GM23248 (cell line): ENCODE measurements around the gene CACNA1C. TPM values are rescaled to one million over a fixed set of nuclear protein-coding genes. Genes with fewer than 3 reads are reported as not detected.
A peak's percentile ranks its signal among the peaks of the same experiment; 100 is the strongest.

Experiments used
- DNase-seq: peaks from one replicate; pipeline ENCODE4 v3.0.0-alpha.2; 2015
- H2AFZ ChIP-seq: fragments of 200-600 bp; sonication (generic); 2 replicates; pipeline ENCODE4 v1.6.1; 2016; ENCODE audit warnings: antibody characterized with exemption
- H3F3A ChIP-seq: fragments of 200-600 bp; sonication (generic); 2 replicates; pipeline ENCODE4 v1.6.1; 2016; ENCODE audit warnings: mild to moderate bottlenecking, antibody characterized with exemption, mixed run types; ENCODE audit not compliant: insufficient read depth
- H3K27ac ChIP-seq: fragments of 200-600 bp; sonication (generic); 2 replicates; pipeline ENCODE4 v1.5.1; 2016; ENCODE audit warnings: mild to moderate bottlenecking
- H3K27me3 ChIP-seq: fragments of 200-600 bp; sonication (generic); replicated peaks from 2 replicates; pipeline ENCODE4 v1.6.1; 2016; ENCODE audit warnings: mild to moderate bottlenecking; ENCODE audit not compliant: insufficient read depth
- H3K36me3 ChIP-seq: fragments of 200-600 bp; sonication (generic); 2 replicates; pipeline ENCODE4 v1.6.1; 2016; ENCODE audit warnings: low read depth, mild to moderate bottlenecking
- H3K4me1 ChIP-seq: fragments of 200-600 bp; sonication (generic); 2 replicates; pipeline ENCODE4 v1.6.1; 2016; ENCODE audit warnings: mild to moderate bottlenecking; ENCODE audit not compliant: insufficient read depth
- H3K4me2 ChIP-seq: fragments of 200-600 bp; sonication (generic); one replicate; pipeline ENCODE4 v1.6.1; 2016; ENCODE audit warnings: mild to moderate bottlenecking; ENCODE audit not compliant: unreplicated experiment
- H3K4me3 ChIP-seq: fragments of 200-600 bp; sonication (generic); 2 replicates; pipeline ENCODE4 v1.5.1; 2016; ENCODE audit warnings: mild to moderate bottlenecking
- H3K79me2 ChIP-seq: fragments of 200-600 bp; sonication (generic); 2 replicates; pipeline ENCODE4 v1.6.1; 2016; ENCODE audit warnings: mild to moderate bottlenecking; ENCODE audit not compliant: insufficient read depth
- H3K9ac ChIP-seq: fragments of 200-600 bp; sonication (generic); 2 replicates; pipeline ENCODE4 v1.6.1; 2016; ENCODE audit warnings: mild to moderate bottlenecking
- H3K9me2 ChIP-seq: fragments of 200-600 bp; sonication (generic); 2 replicates; pipeline ENCODE4 v1.6.1; 2016; ENCODE audit warnings: mixed run types, mild to moderate bottlenecking, moderate library complexity; ENCODE audit not compliant: insufficient read depth
- H3K9me3 ChIP-seq: fragments of 200-600 bp; sonication (generic); one replicate; pipeline ENCODE4 v1.6.1; 2017; ENCODE audit warnings: low read depth
- H4K20me1 ChIP-seq: fragments of 200-600 bp; sonication (generic); 2 replicates; pipeline ENCODE4 v1.6.0; 2016; ENCODE audit not compliant: insufficient read depth
- EZH2 ChIP-seq: fragments of 200-600 bp; sonication (generic); IDR thresholded peaks from 2 replicates; pipeline ENCODE4 v1.6.1; 2018; ENCODE audit warnings: antibody characterized with exemption, mild to moderate bottlenecking; ENCODE audit not compliant: insufficient read depth, poor library complexity, severe bottlenecking
- EZH2phosphoT487 ChIP-seq: fragments of 200-600 bp; sonication (generic); IDR thresholded peaks from 2 replicates; pipeline ENCODE4 v1.6.1; 2018; ENCODE audit warnings: antibody characterized with exemption, moderate library complexity, mild to moderate bottlenecking, low read depth; ENCODE audit not compliant: insufficient read depth
- WGBS, 2 experiments: methylation state at CpG; one replicate each; pipeline ENCODE4 v1.1.6; 2015 to 2017; ENCODE audit warnings: low lambda C conversion rate in 2 of 2, low coverage in 1 of 2; ENCODE audit errors: missing lambda C conversion rate in 2 of 2; 5-methylcytosine and 5-hydroxymethylcytosine counted together
- in situ Hi-C: fragments of 300-500 bp; cut with MboI; formaldehyde crosslinking; loops from 2 replicates; pipeline ENCODE4 v1.15.0; 2020
- polyA plus RNA-seq: library from polyadenylated mRNA; unstranded; fragments of >200 nt; fragmentation: Nextera tagmentation; extraction: Ambion mirVana; gene quantifications from 2 replicates; pipeline ENCODE4 v1.2.1, GENCODE V29; 2016
- total RNA-seq: library from RNA; depleted of rRNA; stranded (reverse); fragments of >200 nt; shearing (Covaris generic); gene quantifications from 2 replicates; pipeline ENCODE4 v1.2.3, GENCODE V29; 2014

Gene CACNA1C
- total and polyA plus RNA-seq, 2 experiments from 2014 or later, result 4.9 to 11.5 TPM

DNA sequence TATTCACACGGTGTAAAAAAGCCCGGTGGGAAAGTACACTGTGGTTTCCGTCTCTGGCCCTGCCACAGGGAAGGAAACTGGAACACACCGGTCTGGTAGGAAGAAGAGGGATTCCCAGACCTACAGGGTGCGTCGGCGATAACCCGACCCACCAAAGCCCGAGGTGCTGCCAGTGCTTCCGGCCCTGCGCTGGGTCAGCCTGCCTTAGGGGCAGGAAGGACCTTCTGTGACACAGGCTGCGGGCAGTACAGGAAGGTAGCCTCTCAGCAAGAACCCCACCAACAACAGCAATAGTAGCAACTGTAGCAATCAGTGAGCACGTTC is 572.5 kb downstream of the CACNA1C start:
- Histone ChIP-seq H3K4me1 (no peaks in the 10 kb centered on the region), H3K4me3 (no peak overlapping the region), H3K36me3 (peaks cover 3% of the 10 kb centered on the region; the same call in 1 of the 2 replicates), H3F3A (no peaks in the 10 kb centered on the region), H4K20me1 (no peaks in the 10 kb centered on the region), H3K27ac (no peak overlapping the region), H3K4me2 (no peak overlapping the region), H3K79me2 (no peaks in the 10 kb centered on the region), H3K27me3 (no peaks in the 10 kb centered on the region), H3K9ac (no peak overlapping the region), H2AFZ (no peak overlapping the region), H3K9me2 (no peaks in the 10 kb centered on the region), H3K9me3 (no peaks in the 10 kb centered on the region)
- in situ Hi-C loops, result no loop called here
- 87 to 91% methylated on average over 13 of the region's 13 CpGs for WGBS, 2 experiments
- no peak for DNase-seq
- TF ChIP-seq EZH2 (no peak), EZH2phosphoT487 (no peak)

DNA sequence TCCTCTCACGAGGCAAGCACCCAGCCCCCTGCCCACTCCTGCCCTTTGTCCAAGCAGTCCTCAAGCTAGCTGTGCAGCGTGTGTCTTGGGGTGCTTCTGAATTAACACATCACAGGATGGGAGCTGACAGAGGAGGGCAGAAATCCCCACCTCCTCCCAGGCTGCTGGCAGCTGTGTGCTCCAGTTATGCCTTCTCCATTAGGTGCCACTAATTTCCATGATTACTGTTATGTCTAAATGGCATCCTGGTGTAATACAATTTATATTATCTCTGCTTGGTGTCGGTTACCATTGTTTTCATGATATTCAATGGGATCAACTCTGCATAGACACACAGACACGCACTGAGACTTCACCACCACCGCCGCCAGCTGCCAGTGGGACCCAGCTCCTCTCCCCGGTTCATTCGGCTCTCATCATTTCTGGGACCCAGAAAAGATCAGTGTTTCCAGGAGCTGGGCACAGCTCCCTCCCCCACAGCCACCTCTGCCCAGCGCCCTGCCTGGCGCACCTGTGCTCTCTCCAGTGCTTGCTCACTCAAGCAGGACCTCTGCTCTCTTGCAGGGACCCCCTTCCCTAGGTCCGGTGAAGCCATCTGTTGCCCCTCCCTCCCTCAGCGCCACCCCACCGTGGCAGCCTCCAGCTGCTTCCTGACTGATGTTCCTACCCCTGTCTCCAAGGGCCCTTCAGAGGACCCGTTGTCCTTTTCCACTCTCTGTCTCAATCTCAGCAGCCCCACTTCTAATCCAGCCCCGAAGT is 574.5 kb downstream of the CACNA1C start:
- H3K27me3 ChIP-seq, result no peaks in the 10 kb centered on the region
- no peaks in the 10 kb centered on the region for H3K9me2 ChIP-seq
- H3K4me3 ChIP-seq, result no peak overlapping the region
- H4K20me1 ChIP-seq, result no peaks in the 10 kb centered on the region
- TF ChIP-seq EZH2phosphoT487 (no peak), EZH2 (no peak)
- in situ Hi-C loops, result no loop called here
- H3K9ac ChIP-seq, result no peak overlapping the region
- no peaks in the 10 kb centered on the region for H3F3A ChIP-seq
- no peaks in the 10 kb centered on the region for H3K9me3 ChIP-seq
- WGBS, 2 experiments, result 93 to 97% methylated on average over 12 to 15 of the region's 15 CpGs
- no peak overlapping the region for H3K4me2 ChIP-seq
- no peaks in the 10 kb centered on the region for H3K4me1 ChIP-seq
- DNase-seq, result no peak
- H2AFZ ChIP-seq, result no peak overlapping the region
- no peaks in the 10 kb centered on the region; the same call in 1 of the 2 replicates for H3K36me3 ChIP-seq
- no peaks in the 10 kb centered on the region for H3K79me2 ChIP-seq
- H3K27ac ChIP-seq, result no peak overlapping the region

DNA sequence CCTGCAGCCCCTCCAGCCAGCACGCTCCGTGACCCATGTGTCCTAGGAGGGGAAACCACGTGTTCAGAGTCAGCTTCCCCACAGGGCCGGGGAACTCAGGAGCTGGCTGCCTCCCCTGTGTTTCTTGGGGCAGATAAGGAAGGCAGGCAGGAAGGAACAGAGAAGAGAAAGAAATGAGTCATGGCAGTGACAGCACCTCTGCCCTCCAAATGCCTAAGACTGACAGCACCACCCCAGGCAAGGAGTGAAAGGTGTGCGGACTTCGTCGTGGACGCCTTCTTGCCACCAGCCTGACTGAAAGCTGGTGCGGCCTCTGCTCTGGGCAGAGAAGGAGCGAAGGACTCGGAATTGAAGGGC is 575.0 kb downstream of the CACNA1C start:
- TF ChIP-seq EZH2, result no peak
- TF ChIP-seq EZH2phosphoT487, result no peak
- no peaks in the 10 kb centered on the region for H3K9me3 ChIP-seq
- 85 to 88% methylated on average over 11 of the region's 11 CpGs for WGBS, 2 experiments
- no peaks in the 10 kb centered on the region for H3K27me3 ChIP-seq
- no peak overlapping the region for H3K9ac ChIP-seq
- H3K4me3 ChIP-seq, result no peak overlapping the region
- in situ Hi-C loops, result no loop called here
- H3K79me2 ChIP-seq, result no peaks in the 10 kb centered on the region
- H4K20me1 ChIP-seq, result no peaks in the 10 kb centered on the region
- DNase-seq, result no peak
- no peak overlapping the region for H3K4me2 ChIP-seq
- no peaks in the 10 kb centered on the region for H3K9me2 ChIP-seq
- no peak overlapping the region for H3K27ac ChIP-seq
- no peak overlapping the region for H2AFZ ChIP-seq
- H3K36me3 ChIP-seq, result no peaks in the 10 kb centered on the region; the same call in 1 of the 2 replicates
- H3K4me1 ChIP-seq, result no peaks in the 10 kb centered on the region
- H3F3A ChIP-seq, result no peaks in the 10 kb centered on the region

DNA sequence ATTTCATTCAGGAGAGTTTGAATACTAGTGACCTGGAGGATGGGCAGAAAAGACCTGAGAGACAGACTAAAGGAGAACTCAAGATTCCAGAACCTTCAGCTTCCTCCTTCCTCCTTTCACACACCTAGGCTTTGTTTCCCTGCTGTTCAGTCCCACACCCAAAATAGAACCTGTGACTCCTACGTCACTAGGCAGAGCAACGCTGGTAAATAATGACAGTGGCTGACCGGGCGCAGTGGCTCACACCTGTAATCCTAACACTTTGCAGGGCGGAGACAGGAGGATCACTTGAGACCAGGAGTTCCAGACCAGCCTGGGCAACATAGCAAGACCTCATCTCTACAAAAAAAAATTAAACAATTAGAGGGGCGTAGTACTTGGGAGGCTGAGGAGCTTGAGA is 575.6 kb downstream of the CACNA1C start:
- 96% methylated on average over 6 of the region's 6 CpGs for WGBS, 2 experiments
- H3K4me1 ChIP-seq, result no peaks in the 10 kb centered on the region
- no peak overlapping the region for H2AFZ ChIP-seq
- no peak overlapping the region for H3K4me2 ChIP-seq
- no peaks in the 10 kb centered on the region for H3K9me2 ChIP-seq
- DNase-seq, result no peak
- H3K9me3 ChIP-seq, result no peaks in the 10 kb centered on the region
- TF ChIP-seq EZH2, result no peak
- no peak for TF ChIP-seq EZH2phosphoT487
- H3K27ac ChIP-seq, result no peak overlapping the region
- no peaks in the 10 kb centered on the region; the same call in 1 of the 2 replicates for H3K36me3 ChIP-seq
- in situ Hi-C loops, result no loop called here
- H3K27me3 ChIP-seq, result no peaks in the 10 kb centered on the region
- H3K4me3 ChIP-seq, result no peak overlapping the region
- H4K20me1 ChIP-seq, result no peaks in the 10 kb centered on the region
- no peaks in the 10 kb centered on the region for H3F3A ChIP-seq
- H3K79me2 ChIP-seq, result no peaks in the 10 kb centered on the region
- no peak overlapping the region for H3K9ac ChIP-seq

DNA sequence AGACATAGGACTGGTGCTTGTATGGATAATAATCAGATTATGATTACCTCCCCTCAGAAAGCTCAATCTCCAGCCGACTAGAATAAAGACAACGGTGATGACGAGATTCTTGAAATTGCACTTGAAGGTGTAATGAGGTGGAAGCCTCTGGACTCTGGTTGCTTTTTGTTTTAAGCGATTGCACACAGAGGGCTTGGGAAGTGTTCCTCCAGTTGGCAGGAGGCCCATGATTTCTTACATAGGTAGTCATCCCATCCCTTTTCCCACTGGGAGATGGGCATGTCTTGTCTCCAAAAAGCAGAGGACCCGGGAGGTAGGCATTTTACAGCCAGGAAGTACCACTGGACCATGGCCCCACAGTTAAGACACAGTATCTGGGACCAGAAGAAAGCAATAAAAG is 576.3 kb downstream of the CACNA1C start:
- Histone ChIP-seq H3K4me2 (no peak overlapping the region), H3F3A (no peaks in the 10 kb centered on the region), H4K20me1 (no peaks in the 10 kb centered on the region), H3K9me2 (no peaks in the 10 kb centered on the region), H3K4me3 (no peak overlapping the region), H3K9me3 (no peaks in the 10 kb centered on the region), H3K36me3 (no peaks in the 10 kb centered on the region; the same call in 1 of the 2 replicates), H3K79me2 (no peaks in the 10 kb centered on the region), H2AFZ (no peak overlapping the region), H3K4me1 (no peaks in the 10 kb centered on the region), H3K9ac (no peak overlapping the region), H3K27me3 (no peaks in the 10 kb centered on the region), H3K27ac (no peak overlapping the region)
- TF ChIP-seq EZH2 (no peak), EZH2phosphoT487 (no peak)
- DNase-seq, result peak; percentile 10
- in situ Hi-C loops, result no loop called here
- WGBS, 2 experiments, result 96% methylated on average over 5 of the region's 5 CpGs
